ENCODE measurements around the gene ATG16L1. TPM values are rescaled to one million over a fixed set of nuclear protein-coding genes. Genes with fewer than 3 reads are reported as not detected.

The ATG16L1 gene
- total and polyA plus RNA-seq, 9 donors = 9.5 to 32.3 (median 20.0) TPM

DNA sequence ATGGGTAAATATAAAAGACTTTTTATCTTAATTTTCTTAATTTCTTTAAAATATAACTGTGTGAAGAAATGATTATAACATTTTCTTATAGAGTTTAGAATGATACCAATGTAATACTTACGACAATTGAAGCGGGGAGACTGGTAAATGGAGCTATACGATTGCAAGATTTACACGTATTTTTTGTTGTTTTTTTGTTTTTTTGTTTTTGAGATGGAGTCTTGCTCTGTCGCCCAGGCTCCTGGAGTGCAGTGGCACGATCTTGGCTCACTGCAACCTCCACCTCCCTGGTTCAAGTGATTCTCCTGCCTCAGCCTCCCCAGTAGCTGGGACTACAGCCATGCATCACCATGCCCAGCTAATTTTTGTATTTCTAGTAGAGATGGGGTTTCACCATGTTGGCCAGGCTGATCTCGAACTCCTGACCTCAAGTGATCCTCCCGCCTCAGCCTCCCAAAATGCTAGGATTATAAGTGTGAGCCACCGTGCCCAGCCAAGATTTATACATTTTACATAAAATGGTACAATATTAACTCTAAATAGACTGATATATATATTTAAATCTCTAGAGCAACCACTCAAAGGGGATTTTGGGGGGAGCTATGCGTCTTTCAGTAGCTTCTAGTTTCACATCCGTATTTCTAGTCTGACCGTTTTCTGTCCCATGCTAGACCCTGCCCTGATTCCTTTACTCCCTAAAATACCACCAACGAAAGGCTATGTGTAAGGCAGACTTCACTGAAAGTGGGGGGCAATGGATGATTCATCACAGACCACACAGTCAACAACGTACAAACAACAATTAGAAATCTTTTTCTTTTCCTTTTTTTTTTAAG, 28.2 kb upstream of the ATG16L1 start:
- Histone ChIP-seq H3K4me3 (no peak overlapping the region), H3K4me1 (ENCODE audit: insufficient read depth) (no peaks in the 10 kb centered on the region), H3K27ac (no peak overlapping the region), H3K36me3 (no peaks in the 10 kb centered on the region), H3K27me3 (no peaks in the 10 kb centered on the region), H3K9me3 (no peaks in the 10 kb centered on the region)
- WGBS, 3 donors = 81 to 85% (median 85%) methylated on average over 14 of the region's 14 CpGs
- no peak for DNase-seq
- TF ChIP-seq POLR2A (IDR thresholded peaks at IDR 0.05) (no peak), EP300 (IDR thresholded peaks at IDR 0.05) (no peak)
- TF ChIP-seq, protein P1, sequence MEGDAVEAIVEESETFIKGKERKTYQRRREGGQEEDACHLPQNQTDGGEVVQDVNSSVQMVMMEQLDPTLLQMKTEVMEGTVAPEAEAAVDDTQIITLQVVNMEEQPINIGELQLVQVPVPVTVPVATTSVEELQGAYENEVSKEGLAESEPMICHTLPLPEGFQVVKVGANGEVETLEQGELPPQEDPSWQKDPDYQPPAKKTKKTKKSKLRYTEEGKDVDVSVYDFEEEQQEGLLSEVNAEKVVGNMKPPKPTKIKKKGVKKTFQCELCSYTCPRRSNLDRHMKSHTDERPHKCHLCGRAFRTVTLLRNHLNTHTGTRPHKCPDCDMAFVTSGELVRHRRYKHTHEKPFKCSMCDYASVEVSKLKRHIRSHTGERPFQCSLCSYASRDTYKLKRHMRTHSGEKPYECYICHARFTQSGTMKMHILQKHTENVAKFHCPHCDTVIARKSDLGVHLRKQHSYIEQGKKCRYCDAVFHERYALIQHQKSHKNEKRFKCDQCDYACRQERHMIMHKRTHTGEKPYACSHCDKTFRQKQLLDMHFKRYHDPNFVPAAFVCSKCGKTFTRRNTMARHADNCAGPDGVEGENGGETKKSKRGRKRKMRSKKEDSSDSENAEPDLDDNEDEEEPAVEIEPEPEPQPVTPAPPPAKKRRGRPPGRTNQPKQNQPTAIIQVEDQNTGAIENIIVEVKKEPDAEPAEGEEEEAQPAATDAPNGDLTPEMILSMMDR (IDR thresholded peaks at IDR 0.05) = no peak
- intact Hi-C loops (cut with DNase I) = no loop called here

DNA sequence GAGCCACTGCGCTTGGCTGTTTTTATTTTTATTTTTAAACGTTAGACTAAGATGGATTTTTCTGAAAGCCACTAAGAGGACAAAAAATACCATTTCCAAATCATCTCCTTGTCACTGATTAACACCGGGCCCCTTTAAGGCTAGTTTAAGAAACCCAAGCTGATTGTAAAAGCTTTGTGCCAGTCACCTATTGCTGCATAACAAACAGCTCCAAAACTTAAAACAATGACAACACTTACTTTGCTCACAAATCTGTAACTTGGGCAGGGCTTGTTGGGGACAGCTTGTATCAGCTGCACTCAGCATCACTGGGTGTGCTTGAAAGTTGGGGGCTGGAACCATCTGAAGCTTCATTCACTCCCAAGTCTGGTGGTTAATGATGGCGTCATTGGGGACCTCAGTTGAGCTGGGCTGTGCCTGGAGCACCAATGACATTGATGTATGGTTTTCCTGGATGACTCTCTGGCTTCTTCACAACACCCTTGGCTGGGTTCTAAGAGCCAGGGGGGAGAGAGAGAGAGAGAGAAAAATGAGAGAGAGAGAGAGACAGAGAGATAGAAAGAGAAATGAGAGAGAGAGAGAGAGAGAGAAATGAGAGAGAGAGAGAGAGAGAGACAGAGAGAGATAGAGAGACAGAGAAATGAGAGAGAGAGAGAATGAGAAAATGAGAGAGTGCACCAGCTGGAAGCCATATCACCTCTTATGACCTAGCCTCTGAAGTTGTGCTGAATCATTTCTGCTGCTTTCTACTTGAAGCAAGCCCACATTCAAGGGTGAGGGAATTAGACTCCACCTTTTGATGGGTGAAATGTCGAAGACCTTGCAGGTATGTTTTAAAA, 26.0 kb upstream of the ATG16L1 start:
- 77 to 84% (median 82%) methylated on average over 5 of the region's 5 CpGs for WGBS, 3 donors
- no peaks in the 10 kb centered on the region for H3K9me3 ChIP-seq
- H3K27me3 ChIP-seq = no peaks in the 10 kb centered on the region
- no peaks in the 10 kb centered on the region for H3K4me1 ChIP-seq (ENCODE audit: insufficient read depth)
- no peak overlapping the region for H3K27ac ChIP-seq
- no peak for DNase-seq
- H3K36me3 ChIP-seq = no peaks in the 10 kb centered on the region
- no peak overlapping the region for H3K4me3 ChIP-seq
- TF ChIP-seq POLR2A (IDR thresholded peaks at IDR 0.05) (no peak), EP300 (IDR thresholded peaks at IDR 0.05) (no peak)
- TF ChIP-seq, protein P1 (IDR thresholded peaks at IDR 0.05) = no peak
- intact Hi-C loops (cut with DNase I) = no loop called here

DNA sequence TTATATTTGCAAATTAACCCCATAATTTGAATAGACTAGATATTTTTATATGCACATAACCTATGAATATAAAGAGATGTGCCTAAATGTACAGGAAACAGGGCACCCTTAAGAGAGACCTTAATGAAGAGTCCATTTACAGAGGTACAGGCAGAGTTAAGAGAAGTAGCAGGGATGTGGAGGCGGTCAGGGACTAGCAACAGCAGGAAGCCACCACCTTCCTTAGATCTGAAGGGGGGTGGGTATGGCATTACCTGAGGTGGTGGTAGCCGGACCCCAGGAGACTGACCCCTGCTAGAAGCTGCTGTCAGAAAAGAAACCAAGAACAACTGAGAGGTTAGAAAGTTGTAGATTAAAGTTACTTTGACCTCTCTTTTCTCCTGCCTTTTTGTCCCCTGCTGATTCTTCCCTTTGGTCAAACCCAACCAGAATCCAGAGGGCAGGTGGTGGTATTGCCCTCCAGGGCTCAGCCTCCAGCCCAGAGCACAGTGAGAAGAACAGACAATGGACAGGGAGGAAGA, 24.9 kb upstream of the ATG16L1 start:
- no peak for DNase-seq
- no peaks in the 10 kb centered on the region for H3K4me1 ChIP-seq (ENCODE audit: insufficient read depth)
- no peak overlapping the region for H3K27ac ChIP-seq
- no peaks in the 10 kb centered on the region for H3K36me3 ChIP-seq
- H3K9me3 ChIP-seq = no peaks in the 10 kb centered on the region
- intact Hi-C loops (cut with DNase I) = no loop called here
- 80 to 88% (median 88%) methylated on average over 2 of the region's 2 CpGs for WGBS, 3 donors
- TF ChIP-seq, protein P1 (IDR thresholded peaks at IDR 0.05) = no peak
- TF ChIP-seq POLR2A (IDR thresholded peaks at IDR 0.05) (no peak), EP300 (IDR thresholded peaks at IDR 0.05) (no peak)
- no peak overlapping the region for H3K4me3 ChIP-seq
- H3K27me3 ChIP-seq = no peaks in the 10 kb centered on the region

GRCh38 chr2:233227346-233227978, 24.0 kb upstream of the ATG16L1 start:
- no peak overlapping the region for H3K4me3 ChIP-seq
- intact Hi-C loops (cut with DNase I) = no loop called here
- no peaks in the 10 kb centered on the region for H3K36me3 ChIP-seq
- 45 to 65% (median 55%) methylated on average over 7 of the region's 7 CpGs for WGBS, 3 donors
- no peaks in the 10 kb centered on the region for H3K4me1 ChIP-seq (ENCODE audit: insufficient read depth)
- no peaks in the 10 kb centered on the region for H3K27me3 ChIP-seq
- no peaks in the 10 kb centered on the region for H3K9me3 ChIP-seq
- no peak for DNase-seq
- H3K27ac ChIP-seq = no peak overlapping the region
- TF ChIP-seq EP300 (IDR thresholded peaks at IDR 0.05) (no peak), POLR2A (IDR thresholded peaks at IDR 0.05) (no peak)
- TF ChIP-seq, protein P1 (IDR thresholded peaks at IDR 0.05) = no peak

Measured in ovary (tissue), 9 donors.